KMS-11 (cell line): ENCODE results near the gene NACAD.

Experiments used
- H2AFZ ChIP-seq: fragments of 200-600 bp; sonication (generic); 2 replicates; pipeline ENCODE4 v1.6.1; 2016; ENCODE audit warnings: antibody characterized with exemption, mixed run types, low read depth
- H3K27ac ChIP-seq: fragments of 200-600 bp; sonication (generic); 2 replicates; pipeline ENCODE4 v1.6.1; 2016; ENCODE audit warnings: mild to moderate bottlenecking, mixed run types
- H3K27me3 ChIP-seq: fragments of 200-600 bp; sonication (generic); 2 replicates; pipeline ENCODE4 v1.6.1; 2017; ENCODE audit warnings: mild to moderate bottlenecking, low read depth, mixed run types, moderate library complexity; ENCODE audit not compliant: insufficient read depth
- H3K36me3 ChIP-seq: fragments of 200-600 bp; sonication (generic); 2 replicates; pipeline ENCODE4 v1.6.1; 2017; ENCODE audit warnings: mild to moderate bottlenecking, mixed run types; ENCODE audit not compliant: insufficient read depth
- H3K4me1 ChIP-seq: fragments of 200-600 bp; sonication (generic); 2 replicates; pipeline ENCODE4 v1.6.1; 2016; ENCODE audit warnings: mild to moderate bottlenecking, low read depth, mixed run types; ENCODE audit not compliant: poor library complexity, severe bottlenecking
- H3K4me2 ChIP-seq: fragments of 200-600 bp; sonication (generic); 2 replicates; pipeline ENCODE4 v1.7.0; 2016; ENCODE audit warnings: mild to moderate bottlenecking, mixed run types
- H3K4me3 ChIP-seq: fragments of 200-600 bp; sonication (generic); IDR thresholded peaks from 2 replicates; pipeline ENCODE4 v1.6.1; 2017; ENCODE audit warnings: low read depth, low read length, mixed read lengths; ENCODE audit not compliant: insufficient read depth
- H3K79me2 ChIP-seq: fragments of 200-600 bp; sonication (generic); 2 replicates; pipeline ENCODE4 v1.6.1; 2016; ENCODE audit warnings: low read depth, mixed run types; ENCODE audit not compliant: insufficient read depth
- H3K9ac ChIP-seq: fragments of 200-600 bp; sonication (generic); 2 replicates; pipeline ENCODE4 v1.6.1; 2016; ENCODE audit warnings: mild to moderate bottlenecking, mixed run types
- H4K20me1 ChIP-seq: fragments of 200-600 bp; sonication (generic); 2 replicates; pipeline ENCODE4 v1.6.1; 2016; ENCODE audit warnings: mild to moderate bottlenecking, mixed run types; ENCODE audit not compliant: insufficient read depth
- CTCF ChIP-seq: fragments of 200-600 bp; sonication (generic); conservative IDR thresholded peaks from 2 replicates; pipeline ENCODE4 v1.6.1; 2017; ENCODE audit warnings: low read depth, mild to moderate bottlenecking, antibody characterized with exemption, low read length, moderate library complexity, mixed read lengths

Gene NACAD

GRCh38 chr7:45088146-45088701 is 545 bp downstream of the NACAD start:
- Histone ChIP-seq H3K27me3 (no peaks in the 10 kb centered on the region), H3K79me2 (no peaks in the 10 kb centered on the region), H2AFZ (no peak overlapping the region), H3K36me3 (no peaks in the 10 kb centered on the region), H3K9ac (no peak overlapping the region), H3K4me3 (no peak overlapping the region), H3K4me2 (no peak overlapping the region), H3K27ac (no peak overlapping the region), H4K20me1 (no peaks in the 10 kb centered on the region), H3K4me1 (peaks cover 3% of the 10 kb centered on the region)
- TF ChIP-seq CTCF = no peak

GRCh38 chr7:45087301-45088145 is 1.2 kb downstream of the NACAD start:
- no peak overlapping the region for H3K9ac ChIP-seq
- no peak overlapping the region for H3K4me3 ChIP-seq
- no peak overlapping the region for H3K4me2 ChIP-seq
- H4K20me1 ChIP-seq = no peaks in the 10 kb centered on the region
- H2AFZ ChIP-seq = no peak overlapping the region
- H3K27me3 ChIP-seq = no peaks in the 10 kb centered on the region
- TF ChIP-seq CTCF = no peak
- H3K79me2 ChIP-seq = no peaks in the 10 kb centered on the region
- no peak overlapping the region for H3K27ac ChIP-seq
- peaks cover under 1% of the 10 kb centered on the region for H3K4me1 ChIP-seq
- H3K36me3 ChIP-seq = no peaks in the 10 kb centered on the region

GRCh38 chr7:45086331-45087065 is 2.3 kb downstream of the NACAD start:
- Histone ChIP-seq H3K36me3 (no peaks in the 10 kb centered on the region), H3K9ac (no peak overlapping the region), H2AFZ (no peak overlapping the region), H3K27ac (no peak overlapping the region), H3K27me3 (no peaks in the 10 kb centered on the region), H3K4me1 (no peaks in the 10 kb centered on the region), H3K4me2 (no peak overlapping the region), H3K4me3 (no peak overlapping the region), H4K20me1 (no peaks in the 10 kb centered on the region), H3K79me2 (no peaks in the 10 kb centered on the region)
- no peak for TF ChIP-seq CTCF

- Histone ChIP-seq H2AFZ (no peak overlapping the region), H3K4me1 (no peaks in the 10 kb centered on the region), H3K27me3 (no peaks in the 10 kb centered on the region), H3K9ac (no peak overlapping the region), H3K4me3 (no peak overlapping the region), H3K36me3 (no peaks in the 10 kb centered on the region), H3K79me2 (no peaks in the 10 kb centered on the region), H3K27ac (no peak overlapping the region), H3K4me2 (no peak overlapping the region), H4K20me1 (no peaks in the 10 kb centered on the region)
- no peak for TF ChIP-seq CTCF
Measured at GRCh38 chr7:45085619-45086200, 3.1 kb downstream of the NACAD start.
